Measurements from ENCODE around the gene ANP32B.
"Not testable (repeated sequence)": the region's sequence is repeated elsewhere in the genome, so short reads cannot be mapped to it uniquely, and the experiment has no call there.

Gene ANP32B

GRCh38 chr9:97982683-97983588, at the start of gene ANP32B:
Gene ANP32B (plus strand): TSS chr9:97983341. CDS start chr9:97983556, 215 bp downstream.
- DNase-seq (ENCODE audit: low spot score), result peak; percentile 94

DNA sequence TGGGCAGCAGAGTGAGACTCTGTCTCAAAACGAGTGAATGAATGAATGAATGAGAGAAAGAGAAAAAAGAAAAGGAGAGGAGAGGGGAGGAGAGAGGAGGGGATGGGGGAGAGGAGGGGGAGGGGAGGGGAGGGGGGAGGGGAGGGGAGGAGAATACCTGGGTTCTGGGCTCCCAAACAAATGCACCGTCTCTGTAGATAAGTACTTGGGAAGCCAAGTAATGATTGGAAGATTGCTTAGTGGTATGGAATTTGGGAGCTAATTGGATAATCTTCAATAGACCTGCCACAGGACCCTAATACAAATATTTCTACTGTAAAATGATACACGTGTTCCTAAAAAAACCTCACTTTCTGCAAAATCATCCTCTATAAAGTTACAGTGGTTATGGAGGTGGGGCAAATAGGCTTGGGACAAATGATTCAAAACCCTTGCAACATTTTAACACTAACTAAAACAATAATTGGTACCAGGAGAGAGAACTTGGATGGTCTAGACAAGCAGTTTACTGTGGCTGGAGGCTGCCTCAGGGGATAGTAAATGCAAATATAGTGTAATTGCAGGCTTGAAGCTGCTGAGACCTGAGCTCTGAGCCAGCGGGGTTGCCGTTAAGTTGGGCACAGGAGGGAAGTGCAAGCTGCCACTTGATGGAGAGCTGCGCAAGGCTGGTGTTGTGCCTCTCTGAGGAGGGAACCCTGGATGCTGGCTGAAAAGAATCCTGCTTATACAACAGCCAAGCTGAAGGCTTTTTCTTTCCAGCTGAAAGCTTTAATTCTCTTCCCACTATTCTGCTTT, 48.6 kb upstream of the ANP32B start:
- no peak for DNase-seq (ENCODE audit: low spot score)

DNA sequence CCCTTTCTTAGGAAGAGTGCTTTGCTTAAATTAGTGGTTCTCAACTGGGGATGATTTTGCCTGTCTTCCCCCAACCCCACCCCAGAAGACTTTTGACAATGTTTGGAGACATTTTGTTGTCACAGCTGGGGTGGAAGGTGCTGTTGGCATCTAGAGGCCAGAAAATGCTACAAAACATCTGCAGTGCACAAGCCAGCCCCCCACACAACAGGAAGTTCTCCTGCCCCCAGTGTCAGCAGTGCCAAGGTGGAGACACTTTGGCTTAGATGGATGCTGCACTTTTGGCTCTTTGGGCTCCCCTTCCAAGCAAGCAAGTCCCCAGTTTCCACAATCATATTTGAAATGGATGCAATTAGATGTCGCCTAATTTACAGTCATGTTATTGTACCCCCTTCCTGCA, 47.9 kb upstream of the ANP32B start:
- DNase-seq (ENCODE audit: low spot score), result no peak

DNA sequence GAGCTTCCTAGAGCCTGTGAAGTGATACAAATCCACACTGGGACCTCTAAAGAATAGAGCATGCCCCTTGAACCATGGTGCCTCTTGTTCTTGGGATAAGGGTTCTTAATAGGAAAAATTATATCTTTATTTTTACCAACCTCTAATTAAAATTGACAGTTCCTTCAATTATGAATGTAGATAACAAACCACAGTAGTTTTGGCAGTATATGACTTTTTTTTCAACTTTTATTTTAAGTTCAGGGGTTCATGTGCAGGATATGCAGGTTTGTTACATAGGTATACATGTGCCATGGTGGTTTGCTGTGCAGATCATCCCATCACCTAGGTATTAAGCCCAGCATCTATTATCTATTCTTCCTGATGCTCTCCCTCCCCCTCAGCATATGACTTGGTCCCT, 46.1 kb upstream of the ANP32B start:
- DNase-seq (ENCODE audit: low spot score), result no peak

- DNase-seq (ENCODE audit: low spot score), result peak; percentile 50
These were observed 45.0 kb upstream of the ANP32B start, which contains the start of gene HEMGN for GRCh38 chr9:97938081-97938644. Gene HEMGN (minus strand): TSS chr9:97938172. CDS start chr9:97938136, 36 bp downstream.

DNA sequence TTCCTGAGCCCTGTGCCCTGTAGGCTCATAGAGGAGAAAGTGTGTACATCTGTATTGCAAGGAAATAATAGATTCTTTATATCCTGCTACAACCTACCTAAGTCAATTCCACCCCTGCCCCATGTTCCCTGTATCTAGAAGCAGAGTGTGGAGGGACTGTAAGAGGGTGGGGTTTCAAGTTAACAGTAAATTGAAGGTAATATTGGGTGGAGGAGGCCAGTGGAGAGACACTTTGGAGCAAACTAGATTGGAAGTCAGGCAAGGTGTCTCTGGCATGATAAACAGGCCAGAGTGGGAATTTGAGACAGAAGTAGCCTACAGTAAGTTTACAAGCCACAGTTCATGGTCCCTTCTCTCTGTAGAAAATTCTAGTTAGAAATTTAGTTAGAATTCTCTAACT, 42.9 kb upstream of the ANP32B start:
- DNase-seq (ENCODE audit: low spot score), result no peak

GRCh38 chr9:97940741-97941140, 42.4 kb upstream of the ANP32B start:
- no peak for DNase-seq (ENCODE audit: low spot score)

DNA sequence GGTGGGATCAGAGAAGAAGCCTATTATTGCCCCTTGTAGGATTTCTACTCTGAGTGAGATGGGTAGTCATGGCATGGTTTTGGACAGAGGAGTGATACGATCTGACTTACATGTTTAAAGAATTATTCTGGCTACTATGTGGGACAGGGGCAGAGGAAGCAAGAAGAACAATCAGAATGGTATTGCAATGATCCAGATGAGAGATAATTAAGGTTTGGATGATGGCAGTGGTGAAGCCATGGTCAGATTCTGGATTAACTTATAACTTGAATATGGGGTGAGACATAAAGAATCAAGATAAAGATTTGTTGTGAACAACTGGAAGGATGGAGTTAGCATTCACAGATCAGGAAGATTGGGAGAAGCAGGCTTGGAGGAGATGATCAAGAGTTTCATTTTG, 41.8 kb upstream of the ANP32B start:
- no peak for DNase-seq (ENCODE audit: low spot score)

GRCh38 chr9:97943308-97943855, 39.8 kb upstream of the ANP32B start:
- no peak for DNase-seq (ENCODE audit: low spot score)

DNA sequence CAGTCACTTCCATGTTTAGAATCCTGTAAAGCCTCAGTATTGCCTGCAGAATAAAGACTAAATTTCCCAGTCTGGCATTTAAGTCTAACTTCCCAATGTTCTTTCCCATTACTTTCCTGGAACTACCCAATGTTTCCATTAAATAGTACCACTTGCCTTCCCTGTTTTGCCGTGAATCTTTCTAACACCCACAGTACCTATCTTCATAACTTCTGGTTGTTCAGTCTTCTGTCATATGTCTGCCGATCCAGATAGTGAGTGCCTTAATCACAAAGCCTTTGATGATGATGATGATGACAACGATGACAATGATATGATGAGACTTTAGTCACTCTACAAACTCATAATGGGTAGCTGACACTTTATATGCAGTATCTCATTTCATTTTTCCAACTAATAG, 38.5 kb upstream of the ANP32B start:
- DNase-seq (ENCODE audit: low spot score), result no peak

GRCh38 chr9:97945470-97945869, 37.7 kb upstream of the ANP32B start:
- DNase-seq (ENCODE audit: low spot score), result not testable (repeated sequence)

DNA sequence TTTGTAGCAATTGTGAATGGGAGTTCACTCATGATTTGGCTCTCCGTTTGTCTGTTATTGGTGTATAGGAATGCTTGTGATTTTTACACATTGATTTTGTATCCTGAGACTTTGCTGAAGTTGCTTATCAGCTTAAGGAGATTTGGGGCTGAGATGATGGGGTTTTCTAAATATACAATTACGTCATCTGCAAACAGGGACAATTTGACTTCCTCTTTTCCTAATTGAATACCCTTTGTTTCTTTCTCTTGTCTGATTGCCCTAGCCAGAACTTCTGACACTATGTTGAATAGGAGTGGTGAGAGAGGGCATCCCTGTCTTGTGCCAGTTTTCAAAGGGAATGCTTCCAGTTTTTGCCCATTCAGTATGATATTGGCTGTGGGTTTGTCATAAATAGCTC, 36.0 kb upstream of the ANP32B start:
- not testable (repeated sequence) for DNase-seq (ENCODE audit: low spot score)

DNA sequence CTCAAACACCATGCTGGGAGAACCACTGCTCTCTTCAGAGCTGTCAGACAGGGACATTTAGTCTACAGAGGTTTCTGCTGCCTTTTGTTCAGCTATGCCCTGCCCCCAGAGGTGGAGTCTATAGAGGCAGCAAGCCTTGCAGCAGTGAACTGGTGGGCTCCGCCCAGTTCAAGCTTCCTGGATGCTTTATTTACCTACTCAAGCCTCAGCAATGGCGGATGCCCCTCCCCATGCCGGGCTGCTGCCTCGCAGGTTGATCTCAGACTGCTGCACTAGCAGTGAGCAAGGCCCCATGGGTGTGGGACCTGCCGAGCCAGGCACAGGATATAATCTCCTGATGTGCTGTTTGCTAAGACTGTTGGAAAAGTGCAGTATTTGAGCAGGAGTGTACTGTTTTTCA, 32.3 kb upstream of the ANP32B start:
- DNase-seq (ENCODE audit: low spot score), result not testable (repeated sequence)

GRCh38 chr9:97954550-97954989, 28.6 kb upstream of the ANP32B start:
- peak; percentile 65 for DNase-seq (ENCODE audit: low spot score)

GRCh38 chr9:97956331-97956730, 26.8 kb upstream of the ANP32B start:
- no peak for DNase-seq (ENCODE audit: low spot score)

- no peak for DNase-seq (ENCODE audit: low spot score)
These were observed 24.2 kb upstream of the ANP32B start for GRCh38 chr9:97958812-97959511.

DNA sequence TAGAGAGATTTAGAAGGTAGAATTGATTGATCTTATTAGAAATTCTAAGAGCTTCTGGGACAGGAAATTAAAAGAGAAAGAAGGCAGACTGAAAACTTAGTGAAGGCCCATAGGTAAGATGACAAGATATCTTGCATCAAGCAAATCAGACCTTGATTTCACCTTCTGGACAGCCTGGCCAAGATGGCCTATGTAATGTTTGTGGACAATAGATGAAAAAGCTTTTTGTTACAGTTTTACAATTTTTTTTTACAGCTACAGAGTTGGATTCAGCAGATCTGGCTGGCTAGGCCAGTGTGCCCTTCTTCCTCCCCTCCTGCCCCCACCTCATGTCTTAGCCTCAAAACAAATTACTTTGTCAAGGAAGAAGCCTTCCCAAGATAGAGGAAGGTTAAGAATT, 23.6 kb upstream of the ANP32B start:
- no peak for DNase-seq (ENCODE audit: low spot score)

DNA sequence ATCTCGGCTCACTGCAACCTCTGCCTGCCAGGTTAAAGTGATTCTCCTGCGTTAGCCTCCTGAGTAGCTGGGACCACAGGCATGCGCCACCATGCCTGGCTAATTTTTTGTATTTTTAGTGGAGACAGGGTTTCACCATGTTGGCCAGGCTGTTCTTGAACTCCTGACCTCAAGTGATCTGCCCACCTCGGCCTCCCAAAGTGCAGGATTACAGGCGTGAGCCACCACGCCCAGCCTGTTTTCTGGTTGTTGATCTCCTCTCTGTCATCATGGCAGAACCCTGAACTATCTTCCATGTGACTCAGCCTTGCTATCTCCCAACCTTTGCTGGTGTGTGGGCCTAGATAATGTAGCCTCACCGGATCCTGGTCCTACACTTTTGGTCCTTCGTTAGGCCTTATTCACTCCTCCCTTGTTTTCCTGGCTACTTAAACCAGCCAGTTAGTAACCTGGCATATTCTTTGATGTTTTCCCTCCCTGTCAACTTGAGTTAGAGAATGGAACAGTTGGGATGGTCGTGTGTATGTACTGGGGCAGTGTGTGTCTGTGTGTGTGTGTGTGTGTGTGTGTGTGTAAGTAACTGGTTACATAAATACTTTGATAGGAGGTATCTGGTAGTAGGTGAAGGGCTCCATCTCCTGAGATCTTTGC, 22.3 kb upstream of the ANP32B start:
- DNase-seq (ENCODE audit: low spot score), result not testable (repeated sequence)

GRCh38 chr9:97961361-97961760, 21.8 kb upstream of the ANP32B start:
- DNase-seq (ENCODE audit: low spot score), result no peak

- no peak for DNase-seq (ENCODE audit: low spot score)
These were observed 21.0 kb upstream of the ANP32B start for GRCh38 chr9:97962136-97962535.

- no peak for DNase-seq (ENCODE audit: low spot score)
These were observed 20.6 kb upstream of the ANP32B start for GRCh38 chr9:97962575-97962974.
